GM18498 (cell line): ENCODE data around the gene HOXA11.
A peak's percentile ranks its signal among the peaks of the same experiment; 100 is the strongest.

ENCODE experiments used
- ATAC-seq: cut with Tn5 transposase; IDR thresholded peaks from one replicate; pipeline ENCODE4 v1.9.1; 2021; ENCODE audit warnings: mild to moderate bottlenecking, moderate library complexity; ENCODE audit not compliant: unreplicated experiment

Gene HOXA11

GRCh38 chr7:27207348-27207985, 22.4 kb upstream of the HOXA11 start:
- ATAC-seq: no peak

- no peak for ATAC-seq
Observed at GRCh38 chr7:27205325-27206280, 20.6 kb upstream of the HOXA11 start.

GRCh38 chr7:27204851-27205322, 19.9 kb upstream of the HOXA11 start:
- no peak for ATAC-seq

- ATAC-seq: no peak
Observed at GRCh38 chr7:27203964-27204594, 19.0 kb upstream of the HOXA11 start.

GRCh38 chr7:27203365-27203953, 18.4 kb upstream of the HOXA11 start:
- ATAC-seq: no peak

- ATAC-seq: no peak
Observed at GRCh38 chr7:27202862-27203134, 17.8 kb upstream of the HOXA11 start.

GRCh38 chr7:27202018-27202861, 17.2 kb upstream of the HOXA11 start:
- ATAC-seq: no peak

- ATAC-seq: no peak
Observed at GRCh38 chr7:27201580-27202017, 16.6 kb upstream of the HOXA11 start.

- ATAC-seq: no peak
Observed at GRCh38 chr7:27200761-27201579, 15.9 kb upstream of the HOXA11 start.

GRCh38 chr7:27199849-27200760, 15.1 kb upstream of the HOXA11 start, which contains the start of gene HOXA13:
Gene HOXA13, minus strand, starts transcription at chr7:27200091. Its CDS starts 14 bp downstream, at chr7:27200077.
- peak; percentile 48 for ATAC-seq

GRCh38 chr7:27198871-27199801, 14.1 kb upstream of the HOXA11 start:
- no peak for ATAC-seq

- ATAC-seq: no peak
Observed at GRCh38 chr7:27198138-27198841, 13.3 kb upstream of the HOXA11 start.

GRCh38 chr7:27197137-27198042, 12.4 kb upstream of the HOXA11 start:
- ATAC-seq: no peak

- ATAC-seq: no peak
Observed at GRCh38 chr7:27196287-27196767, 11.3 kb upstream of the HOXA11 start.

GRCh38 chr7:27194686-27195379, 9.8 kb upstream of the HOXA11 start:
- ATAC-seq: no peak
